GM06990 (cell line): ENCODE results near the gene SKIDA1.

Experiments used
- DNase-seq: peaks from one replicate; pipeline ENCODE4 v3.0.0-alpha.2; 2011; ENCODE audit not compliant: insufficient read length; ENCODE audit errors: extremely low read depth
- H3K27me3 ChIP-seq: replicated peaks from 2 replicates; pipeline ENCODE4 v1.6.0; 2011; ENCODE audit warnings: low read length; ENCODE audit not compliant: control insufficient read depth, insufficient read depth
- H3K36me3 ChIP-seq: 2 replicates; pipeline ENCODE4 v1.5.1; 2011; ENCODE audit warnings: low read length; ENCODE audit not compliant: control insufficient read depth, insufficient read depth
- H3K4me3 ChIP-seq: replicated peaks from 2 replicates; pipeline ENCODE4 v1.5.1; 2011; ENCODE audit warnings: low read depth, mild to moderate bottlenecking, control low read depth, low read length
- TF ChIP-seq, protein P1 (sequence below): IDR thresholded peaks from 2 replicates; pipeline ENCODE4 v1.5.1; 2011; ENCODE audit warnings: low read length, control low read depth, mild to moderate bottlenecking, inconsistent platforms; ENCODE audit not compliant: insufficient read depth, poor library complexity, severe bottlenecking

Gene SKIDA1

DNA sequence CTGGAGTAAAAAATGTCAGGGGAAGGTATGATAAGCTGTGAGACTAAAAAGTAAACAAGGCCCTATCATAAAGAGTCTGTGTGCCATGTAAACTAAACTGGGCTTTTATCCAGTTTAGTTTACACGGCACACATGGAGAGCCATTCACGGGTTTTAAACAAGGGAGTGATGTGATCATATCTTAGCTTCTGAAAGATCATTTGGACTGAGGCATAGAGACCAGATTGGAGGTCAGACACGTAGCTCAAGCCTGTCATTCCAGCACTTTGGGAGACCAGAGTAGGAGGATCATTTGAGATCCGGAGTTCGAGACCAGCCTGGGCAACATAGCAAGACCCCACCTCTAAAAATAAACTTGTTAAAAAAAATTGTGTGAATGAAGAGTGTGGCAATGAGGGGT, 50.1 kb downstream of the SKIDA1 start:
- H3K4me3 ChIP-seq: no peak overlapping the region
- no peaks in the 10 kb centered on the region for H3K36me3 ChIP-seq
- TF ChIP-seq, protein P1, sequence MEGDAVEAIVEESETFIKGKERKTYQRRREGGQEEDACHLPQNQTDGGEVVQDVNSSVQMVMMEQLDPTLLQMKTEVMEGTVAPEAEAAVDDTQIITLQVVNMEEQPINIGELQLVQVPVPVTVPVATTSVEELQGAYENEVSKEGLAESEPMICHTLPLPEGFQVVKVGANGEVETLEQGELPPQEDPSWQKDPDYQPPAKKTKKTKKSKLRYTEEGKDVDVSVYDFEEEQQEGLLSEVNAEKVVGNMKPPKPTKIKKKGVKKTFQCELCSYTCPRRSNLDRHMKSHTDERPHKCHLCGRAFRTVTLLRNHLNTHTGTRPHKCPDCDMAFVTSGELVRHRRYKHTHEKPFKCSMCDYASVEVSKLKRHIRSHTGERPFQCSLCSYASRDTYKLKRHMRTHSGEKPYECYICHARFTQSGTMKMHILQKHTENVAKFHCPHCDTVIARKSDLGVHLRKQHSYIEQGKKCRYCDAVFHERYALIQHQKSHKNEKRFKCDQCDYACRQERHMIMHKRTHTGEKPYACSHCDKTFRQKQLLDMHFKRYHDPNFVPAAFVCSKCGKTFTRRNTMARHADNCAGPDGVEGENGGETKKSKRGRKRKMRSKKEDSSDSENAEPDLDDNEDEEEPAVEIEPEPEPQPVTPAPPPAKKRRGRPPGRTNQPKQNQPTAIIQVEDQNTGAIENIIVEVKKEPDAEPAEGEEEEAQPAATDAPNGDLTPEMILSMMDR: no peak
- H3K27me3 ChIP-seq: no peaks in the 10 kb centered on the region
- DNase-seq: no peak

DNA sequence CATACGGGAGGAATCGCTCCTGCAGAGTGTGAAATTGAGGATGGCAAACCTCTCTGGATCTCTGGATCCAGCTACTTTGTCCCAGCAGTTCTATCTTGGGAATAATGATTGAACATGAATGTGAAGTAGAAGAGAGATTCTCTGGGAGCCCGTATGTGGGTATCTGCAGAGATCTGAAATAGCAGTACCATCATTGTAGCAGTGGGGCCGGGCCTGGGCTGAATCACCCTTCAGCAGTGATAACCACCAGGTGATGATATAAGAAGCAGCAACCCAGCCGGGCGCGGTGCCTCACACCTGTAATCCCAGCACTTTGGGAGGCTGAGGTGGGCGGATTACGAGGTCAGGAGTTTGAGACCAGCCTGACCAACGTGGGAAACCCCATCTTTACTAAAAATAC, 51.9 kb downstream of the SKIDA1 start:
- no peaks in the 10 kb centered on the region for H3K36me3 ChIP-seq
- no peak for DNase-seq
- no peaks in the 10 kb centered on the region for H3K27me3 ChIP-seq
- TF ChIP-seq, protein P1: no peak
- no peak overlapping the region for H3K4me3 ChIP-seq

DNA sequence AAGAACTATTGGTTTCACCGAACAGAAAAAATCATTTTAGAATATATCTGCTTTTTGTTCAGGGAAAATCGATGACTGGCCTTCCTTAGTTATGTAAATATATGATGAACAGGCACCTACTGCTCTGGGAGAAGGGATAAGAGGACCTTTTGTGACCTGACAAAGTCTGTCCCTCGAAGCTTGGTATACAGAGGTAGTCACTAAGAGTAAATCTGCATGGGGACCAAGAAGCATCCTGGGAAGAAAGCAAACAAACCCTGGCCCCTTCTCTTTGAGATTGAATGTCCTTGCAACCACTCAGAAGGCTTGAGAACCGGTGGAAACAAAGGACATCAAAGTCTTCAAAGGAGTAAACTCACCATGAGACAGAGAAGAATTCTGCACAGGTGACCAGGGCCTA, 52.3 kb downstream of the SKIDA1 start:
- no peak overlapping the region for H3K4me3 ChIP-seq
- TF ChIP-seq, protein P1: no peak
- H3K36me3 ChIP-seq: no peaks in the 10 kb centered on the region
- H3K27me3 ChIP-seq: no peaks in the 10 kb centered on the region
- DNase-seq: no peak

DNA sequence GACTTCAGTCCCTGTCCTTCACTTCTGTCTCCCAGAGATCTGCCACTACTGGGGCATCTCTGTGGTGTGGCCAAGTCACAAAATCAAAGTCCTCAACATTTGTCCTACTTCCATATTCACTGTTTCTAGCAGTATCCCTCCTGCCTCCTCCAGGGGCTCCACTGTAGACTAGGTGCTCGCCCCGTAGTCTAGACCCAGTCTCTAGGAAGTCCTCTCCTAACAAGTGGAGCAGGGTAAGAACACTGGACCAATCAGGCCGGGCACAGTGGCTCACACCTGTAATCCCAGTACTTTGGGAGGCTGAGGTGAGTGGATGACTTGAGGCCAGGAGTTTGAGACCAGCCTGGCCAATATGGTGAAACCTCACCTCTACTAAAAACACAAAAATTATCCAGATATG, 57.4 kb downstream of the SKIDA1 start:
- no peak overlapping the region for H3K4me3 ChIP-seq
- no peaks in the 10 kb centered on the region for H3K36me3 ChIP-seq
- DNase-seq: no peak
- TF ChIP-seq, protein P1: no peak
- H3K27me3 ChIP-seq: no peaks in the 10 kb centered on the region

DNA sequence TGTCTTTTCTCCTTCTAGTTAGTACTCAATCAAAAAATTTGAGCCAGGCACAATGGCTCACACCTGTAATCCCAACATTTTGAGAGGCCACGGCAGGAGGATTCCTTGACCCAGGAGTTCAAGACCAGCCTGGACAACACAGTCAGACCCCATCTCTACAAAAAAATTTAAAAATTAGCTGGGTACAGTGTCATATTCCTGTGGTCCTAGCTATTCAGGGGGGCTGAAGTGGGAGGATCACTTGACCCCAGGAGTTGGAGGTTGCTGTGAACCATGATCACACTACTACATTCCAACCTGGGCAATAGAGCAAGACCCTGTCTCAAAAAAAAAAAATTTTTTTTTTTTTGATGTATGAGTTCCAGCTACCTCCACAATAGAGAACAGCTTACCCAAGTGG, 57.8 kb downstream of the SKIDA1 start:
- no peak for DNase-seq
- Histone ChIP-seq H3K27me3 (no peaks in the 10 kb centered on the region), H3K36me3 (no peaks in the 10 kb centered on the region), H3K4me3 (no peak overlapping the region)
- TF ChIP-seq, protein P1: no peak

DNA sequence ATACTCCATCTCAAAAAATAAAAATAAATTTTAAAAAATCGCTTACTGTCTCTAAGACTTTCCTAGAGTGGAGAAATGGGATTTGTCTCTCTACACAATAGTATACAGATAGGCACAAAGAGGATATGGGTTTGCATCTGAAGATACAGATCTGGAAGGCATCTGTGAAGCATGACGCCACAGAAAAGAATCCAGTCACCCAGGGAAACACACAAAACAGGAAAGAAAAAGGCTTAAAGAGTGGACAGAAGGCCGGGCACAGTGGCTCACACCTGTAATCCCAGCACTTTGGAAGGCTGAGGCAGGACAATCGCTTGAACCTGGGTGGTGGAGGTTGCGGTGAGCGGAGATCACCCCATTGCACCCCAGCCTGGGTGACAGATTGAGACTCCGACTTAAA, 61.3 kb downstream of the SKIDA1 start:
- H3K4me3 ChIP-seq: no peak overlapping the region
- H3K36me3 ChIP-seq: no peaks in the 10 kb centered on the region
- no peaks in the 10 kb centered on the region for H3K27me3 ChIP-seq
- DNase-seq: no peak
- TF ChIP-seq, protein P1: no peak
